Measurements from ENCODE around the gene AMTN.
"Not testable (repeated sequence)": the region's sequence is repeated elsewhere in the genome, so short reads cannot be mapped to it uniquely, and the experiment has no call there.

The AMTN gene

DNA sequence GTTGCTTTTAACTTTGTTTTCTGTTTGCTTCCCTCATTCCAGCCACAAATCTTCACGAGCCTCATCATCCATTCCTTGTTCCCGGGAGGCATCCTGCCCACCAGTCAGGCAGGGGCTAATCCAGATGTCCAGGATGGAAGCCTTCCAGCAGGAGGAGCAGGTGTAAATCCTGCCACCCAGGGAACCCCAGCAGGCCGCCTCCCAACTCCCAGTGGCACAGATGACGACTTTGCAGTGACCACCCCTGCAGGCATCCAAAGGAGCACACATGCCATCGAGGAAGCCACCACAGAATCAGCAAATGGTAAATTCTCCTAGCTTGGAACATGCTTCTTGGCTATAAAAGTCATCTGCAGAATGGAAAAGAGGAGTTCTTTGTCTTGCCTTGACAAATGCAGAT is 12.6 kb downstream of the AMTN start:
- Histone ChIP-seq H2AFZ (ENCODE audit: low read length) (no peak overlapping the region), H3K79me2 (ENCODE audit: insufficient read depth, low read length) (no peaks in the 10 kb centered on the region), H4K20me1 (ENCODE audit: insufficient read depth, low read length) (no peaks in the 10 kb centered on the region), H3K9me2 (ENCODE audit: low read depth, low read length) (no peaks in the 10 kb centered on the region), H3K27ac (ENCODE audit: low read depth, low read length, poor library complexity, severe bottlenecking) (no peak overlapping the region), H3K9ac (ENCODE audit: low read length) (no peak overlapping the region), H3F3A (ENCODE audit: insufficient read depth, low read length) (no peaks in the 10 kb centered on the region), H3K36me3 (ENCODE audit: insufficient read depth, low read length) (no peaks in the 10 kb centered on the region), H3K4me2 (ENCODE audit: low read length) (no peak overlapping the region), H3K27me3 (ENCODE audit: insufficient read depth, low read length) (no peaks in the 10 kb centered on the region), H3K4me1 (ENCODE audit: insufficient read depth, low read length, severe bottlenecking) (no peaks in the 10 kb centered on the region), H3K4me3 (ENCODE audit: low read depth, low read length, poor library complexity, severe bottlenecking) (no peak overlapping the region), H3K9me3 (ENCODE audit: low read length) (no peaks in the 10 kb centered on the region)
- no peak for TF ChIP-seq EZH2 (IDR thresholded peaks at IDR 0.05; ENCODE audit: borderline replicate concordance, low read length)

DNA sequence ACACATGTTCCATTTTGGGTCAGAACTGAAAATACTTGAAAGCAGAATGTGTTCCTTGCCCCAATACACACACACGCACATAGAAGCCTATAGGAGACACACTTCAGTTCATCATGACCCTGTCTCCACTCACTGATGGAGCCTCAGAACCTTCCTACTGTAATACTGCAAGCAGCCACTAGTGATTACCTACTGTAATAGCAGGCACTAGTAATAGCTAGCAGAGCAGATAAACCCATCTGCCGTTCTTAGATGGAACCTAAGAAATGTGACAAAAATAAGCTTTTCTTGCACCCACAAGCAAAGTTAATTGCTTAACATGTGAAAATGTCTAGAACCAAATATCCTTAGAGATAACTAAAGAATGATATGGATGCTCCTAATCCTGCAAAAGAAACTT is 13.6 kb downstream of the AMTN start:
- H2AFZ ChIP-seq (ENCODE audit: low read length), result no peak overlapping the region
- H3K9me3 ChIP-seq (ENCODE audit: low read length), result no peaks in the 10 kb centered on the region
- H4K20me1 ChIP-seq (ENCODE audit: insufficient read depth, low read length), result no peaks in the 10 kb centered on the region

DNA sequence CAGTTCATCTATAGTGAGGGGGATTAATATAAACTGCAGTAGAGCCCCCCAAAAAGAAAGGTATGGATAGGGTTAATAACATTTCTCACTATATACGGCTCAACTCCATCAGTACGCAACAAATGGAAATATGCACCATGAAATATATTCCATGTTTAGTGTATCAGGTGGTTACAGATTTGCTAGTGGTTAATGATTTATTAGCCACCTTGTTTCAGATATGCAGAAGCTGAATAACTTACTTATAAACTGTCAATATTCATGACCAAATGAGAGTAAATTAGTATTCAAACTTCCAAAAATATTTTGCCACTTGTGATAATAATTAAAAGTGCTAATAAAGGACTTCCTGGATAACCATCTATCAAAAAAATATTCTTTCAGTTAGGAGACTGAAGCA is 14.8 kb downstream of the AMTN start:
- Histone ChIP-seq H3K27ac (ENCODE audit: low read depth, low read length, poor library complexity, severe bottlenecking) (no peak overlapping the region), H2AFZ (ENCODE audit: low read length) (no peak overlapping the region), H3K4me3 (ENCODE audit: low read depth, low read length, poor library complexity, severe bottlenecking) (no peak overlapping the region), H3K4me2 (ENCODE audit: low read length) (no peak overlapping the region), H3K27me3 (ENCODE audit: insufficient read depth, low read length) (no peaks in the 10 kb centered on the region), H3K4me1 (ENCODE audit: insufficient read depth, low read length, severe bottlenecking) (no peaks in the 10 kb centered on the region), H3K9ac (ENCODE audit: low read length) (no peak overlapping the region), H3K36me3 (ENCODE audit: insufficient read depth, low read length) (no peaks in the 10 kb centered on the region), H3K79me2 (ENCODE audit: insufficient read depth, low read length) (no peaks in the 10 kb centered on the region), H3K9me2 (ENCODE audit: low read depth, low read length) (no peaks in the 10 kb centered on the region), H3K9me3 (ENCODE audit: low read length) (no peaks in the 10 kb centered on the region), H4K20me1 (ENCODE audit: insufficient read depth, low read length) (no peaks in the 10 kb centered on the region), H3F3A (ENCODE audit: insufficient read depth, low read length) (no peaks in the 10 kb centered on the region)
- TF ChIP-seq, protein P1, sequence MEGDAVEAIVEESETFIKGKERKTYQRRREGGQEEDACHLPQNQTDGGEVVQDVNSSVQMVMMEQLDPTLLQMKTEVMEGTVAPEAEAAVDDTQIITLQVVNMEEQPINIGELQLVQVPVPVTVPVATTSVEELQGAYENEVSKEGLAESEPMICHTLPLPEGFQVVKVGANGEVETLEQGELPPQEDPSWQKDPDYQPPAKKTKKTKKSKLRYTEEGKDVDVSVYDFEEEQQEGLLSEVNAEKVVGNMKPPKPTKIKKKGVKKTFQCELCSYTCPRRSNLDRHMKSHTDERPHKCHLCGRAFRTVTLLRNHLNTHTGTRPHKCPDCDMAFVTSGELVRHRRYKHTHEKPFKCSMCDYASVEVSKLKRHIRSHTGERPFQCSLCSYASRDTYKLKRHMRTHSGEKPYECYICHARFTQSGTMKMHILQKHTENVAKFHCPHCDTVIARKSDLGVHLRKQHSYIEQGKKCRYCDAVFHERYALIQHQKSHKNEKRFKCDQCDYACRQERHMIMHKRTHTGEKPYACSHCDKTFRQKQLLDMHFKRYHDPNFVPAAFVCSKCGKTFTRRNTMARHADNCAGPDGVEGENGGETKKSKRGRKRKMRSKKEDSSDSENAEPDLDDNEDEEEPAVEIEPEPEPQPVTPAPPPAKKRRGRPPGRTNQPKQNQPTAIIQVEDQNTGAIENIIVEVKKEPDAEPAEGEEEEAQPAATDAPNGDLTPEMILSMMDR (IDR thresholded peaks at IDR 0.05; ENCODE audit: low read length), result no peak
- no peak for TF ChIP-seq EZH2 (IDR thresholded peaks at IDR 0.05; ENCODE audit: borderline replicate concordance, low read length)

More for the DNA sequence above, 13.6 kb downstream of the AMTN start:
- Histone ChIP-seq H3K9me2 (ENCODE audit: low read depth, low read length) (no peaks in the 10 kb centered on the region), H3K9ac (ENCODE audit: low read length) (no peak overlapping the region), H3K4me1 (ENCODE audit: insufficient read depth, low read length, severe bottlenecking) (no peaks in the 10 kb centered on the region), H3K27ac (ENCODE audit: low read depth, low read length, poor library complexity, severe bottlenecking) (no peak overlapping the region), H3K36me3 (ENCODE audit: insufficient read depth, low read length) (no peaks in the 10 kb centered on the region), H3K79me2 (ENCODE audit: insufficient read depth, low read length) (no peaks in the 10 kb centered on the region), H3K4me2 (ENCODE audit: low read length) (no peak overlapping the region), H3K27me3 (ENCODE audit: insufficient read depth, low read length) (no peaks in the 10 kb centered on the region), H3F3A (ENCODE audit: insufficient read depth, low read length) (no peaks in the 10 kb centered on the region), H3K4me3 (ENCODE audit: low read depth, low read length, poor library complexity, severe bottlenecking) (no peak overlapping the region)
- TF ChIP-seq EZH2 (IDR thresholded peaks at IDR 0.05; ENCODE audit: borderline replicate concordance, low read length), result no peak
- TF ChIP-seq, protein P1 (IDR thresholded peaks at IDR 0.05; ENCODE audit: low read length), result peak; percentile 26; the same call in 1 of the 2 replicates

DNA sequence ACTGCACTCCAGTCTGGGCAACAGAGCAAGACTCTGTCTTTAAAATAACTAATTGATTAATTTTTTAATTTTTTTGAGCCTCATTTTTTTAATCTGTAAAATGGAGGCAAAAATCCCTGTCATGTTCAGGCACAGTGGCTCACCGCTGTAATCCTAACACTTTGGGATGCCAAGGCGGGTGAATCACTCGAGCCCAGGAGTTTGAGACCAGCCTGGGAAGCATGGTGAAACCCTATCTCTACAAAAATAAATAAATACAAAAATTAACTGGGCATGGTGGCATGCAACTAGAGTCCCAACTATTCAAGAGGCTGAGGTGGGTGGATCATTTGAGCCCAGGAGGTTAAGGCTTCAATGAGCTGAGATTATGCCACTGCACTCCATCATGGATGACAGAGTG is 15.4 kb downstream of the AMTN start:
- no peaks in the 10 kb centered on the region for H3K9me3 ChIP-seq (ENCODE audit: low read length)
- no peaks in the 10 kb centered on the region for H4K20me1 ChIP-seq (ENCODE audit: insufficient read depth, low read length)
- no peaks in the 10 kb centered on the region for H3K9me2 ChIP-seq (ENCODE audit: low read depth, low read length)
- TF ChIP-seq EZH2 (IDR thresholded peaks at IDR 0.05; ENCODE audit: borderline replicate concordance, low read length), result no peak
- TF ChIP-seq, protein P1 (IDR thresholded peaks at IDR 0.05; ENCODE audit: low read length), result no peak
- no peaks in the 10 kb centered on the region for H3K27me3 ChIP-seq (ENCODE audit: insufficient read depth, low read length)
- no peaks in the 10 kb centered on the region for H3K4me1 ChIP-seq (ENCODE audit: insufficient read depth, low read length, severe bottlenecking)
- no peak overlapping the region for H2AFZ ChIP-seq (ENCODE audit: low read length)
- H3K27ac ChIP-seq (ENCODE audit: low read depth, low read length, poor library complexity, severe bottlenecking), result no peak overlapping the region
- H3F3A ChIP-seq (ENCODE audit: insufficient read depth, low read length), result no peaks in the 10 kb centered on the region
- H3K4me3 ChIP-seq (ENCODE audit: low read depth, low read length, poor library complexity, severe bottlenecking), result no peak overlapping the region
- no peaks in the 10 kb centered on the region for H3K79me2 ChIP-seq (ENCODE audit: insufficient read depth, low read length)
- H3K36me3 ChIP-seq (ENCODE audit: insufficient read depth, low read length), result no peaks in the 10 kb centered on the region
- no peak overlapping the region for H3K9ac ChIP-seq (ENCODE audit: low read length)
- H3K4me2 ChIP-seq (ENCODE audit: low read length), result no peak overlapping the region

DNA sequence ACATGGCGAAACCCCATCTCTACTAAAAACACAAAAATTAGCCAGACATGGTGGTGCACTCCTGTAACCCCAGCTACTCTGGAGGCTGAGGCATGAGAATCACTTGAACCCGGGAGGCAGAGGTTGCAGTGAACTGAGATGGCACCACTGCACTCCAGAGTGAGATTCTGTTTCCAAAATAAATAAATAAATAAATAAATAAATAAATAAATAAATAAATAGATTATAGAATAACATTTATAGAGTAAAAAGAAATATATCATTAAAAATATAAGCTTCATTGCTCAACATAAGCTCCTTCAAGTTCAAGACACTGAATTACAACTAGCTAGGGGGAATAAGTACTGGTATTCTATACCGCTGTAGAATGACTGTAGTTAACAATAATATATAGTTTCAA is 16.5 kb downstream of the AMTN start:
- not testable (repeated sequence) for H3F3A ChIP-seq (ENCODE audit: insufficient read depth, low read length); H3K27ac ChIP-seq (ENCODE audit: low read depth, low read length, poor library complexity, severe bottlenecking); H3K9me3 ChIP-seq (ENCODE audit: low read length); H3K36me3 ChIP-seq (ENCODE audit: insufficient read depth, low read length); H3K4me2 ChIP-seq (ENCODE audit: low read length); H4K20me1 ChIP-seq (ENCODE audit: insufficient read depth, low read length); H3K9ac ChIP-seq (ENCODE audit: low read length); H3K4me1 ChIP-seq (ENCODE audit: insufficient read depth, low read length, severe bottlenecking); H3K27me3 ChIP-seq (ENCODE audit: insufficient read depth, low read length); H3K9me2 ChIP-seq (ENCODE audit: low read depth, low read length); H2AFZ ChIP-seq (ENCODE audit: low read length); H3K79me2 ChIP-seq (ENCODE audit: insufficient read depth, low read length); H3K4me3 ChIP-seq (ENCODE audit: low read depth, low read length, poor library complexity, severe bottlenecking)
